GM18858 (cell line): Measurements from ENCODE around the gene HINT3.
"Not testable (repeated sequence)": the region's sequence is repeated elsewhere in the genome, so short reads cannot be mapped to it uniquely, and the experiment has no call there.

ENCODE experiments used
- ATAC-seq: cut with Tn5 transposase; IDR thresholded peaks from one replicate; pipeline ENCODE4 v1.9.1; 2021; ENCODE audit not compliant: unreplicated experiment

HINT3 gene

GRCh38 chr6:125995972-125996580 is 39.5 kb downstream of the HINT3 start:
- peak; percentile 89 for ATAC-seq

- no peak for ATAC-seq
Observed at GRCh38 chr6:126002755-126003679, 46.4 kb downstream of the HINT3 start.

GRCh38 chr6:126007800-126008199 is 51.2 kb downstream of the HINT3 start:
- ATAC-seq, result no peak

GRCh38 chr6:126010040-126010439 is 53.5 kb downstream of the HINT3 start:
- no peak for ATAC-seq

GRCh38 chr6:126015863-126016262 is 59.3 kb downstream of the HINT3 start:
- no peak for ATAC-seq

GRCh38 chr6:126016591-126016990 is 60.0 kb downstream of the HINT3 start:
- no peak for ATAC-seq

GRCh38 chr6:126017668-126018067 is 61.1 kb downstream of the HINT3 start:
- no peak for ATAC-seq

GRCh38 chr6:126020305-126021050 is 63.9 kb downstream of the HINT3 start:
- ATAC-seq, result no peak

- not testable (repeated sequence) for ATAC-seq
Observed at GRCh38 chr6:126023474-126023873, 66.9 kb downstream of the HINT3 start.

- no peak for ATAC-seq
Observed at GRCh38 chr6:126026001-126026400, 69.4 kb downstream of the HINT3 start.

- no peak for ATAC-seq
Observed at GRCh38 chr6:126027601-126028000, 71.0 kb downstream of the HINT3 start.
